SH-SY5Y (cell line): ENCODE results near the gene TNFSF10.

Experiments
- GATA2 ChIP-seq: IDR thresholded peaks from 2 replicates; pipeline ENCODE4 v1.6.1; 2011; ENCODE audit warnings: mild to moderate bottlenecking, low read depth, low read length
- GATA3 ChIP-seq: IDR thresholded peaks from 2 replicates; pipeline ENCODE4 v1.6.1; 2011; ENCODE audit warnings: low read depth, mild to moderate bottlenecking, low read length, moderate library complexity

DNA sequence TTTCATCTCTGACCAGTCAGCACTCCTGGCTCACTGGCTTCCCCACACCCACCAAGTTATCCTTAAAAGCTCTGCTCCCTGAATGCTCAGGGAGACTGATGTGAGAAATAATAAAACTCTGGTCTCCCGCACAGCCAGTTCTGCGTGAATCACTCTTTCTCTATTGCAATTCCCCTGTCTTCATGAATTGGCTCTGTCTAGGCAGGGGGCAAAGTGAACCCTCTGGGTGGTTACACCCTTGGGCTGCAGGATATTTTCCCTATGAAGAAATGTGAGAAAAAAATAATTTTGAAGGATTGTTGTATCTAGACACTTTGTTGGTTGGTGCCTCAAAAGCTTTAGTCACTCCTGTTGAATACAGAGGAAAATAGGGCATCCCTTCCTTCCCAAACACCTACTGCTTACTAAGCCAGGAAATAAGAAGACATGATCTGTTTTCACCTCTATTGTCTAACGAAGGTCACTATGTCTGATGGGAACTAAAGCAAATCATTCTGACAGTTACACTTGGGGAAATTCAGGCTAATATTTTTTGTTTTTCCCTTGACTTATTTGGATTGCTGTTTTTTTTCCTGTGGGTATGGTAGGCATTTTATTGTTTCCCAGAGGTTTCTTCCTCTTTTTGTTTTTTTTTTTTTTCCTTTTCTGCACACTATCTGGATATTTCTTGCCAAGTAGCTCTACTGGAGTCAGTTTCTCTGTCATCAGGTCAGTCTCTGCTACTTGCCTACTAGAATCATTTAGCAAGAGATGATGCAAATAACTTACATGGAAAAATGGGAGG, 15.3 kb upstream of the TNFSF10 start:
- TF ChIP-seq GATA2 (no peak), GATA3 (no peak)
